C4-2B (cell line): ENCODE measurements around the gene SELENOW.

Experiments used
- CTCF ChIP-seq: fragments of 450-650 bp; conservative IDR thresholded peaks from 2 replicates; pipeline ENCODE4 v1.5.1; 2017; ENCODE audit warnings: mild to moderate bottlenecking
- ZFX ChIP-seq: fragments of 450-650 bp; IDR thresholded peaks from 2 replicates; pipeline ENCODE4 v1.6.1; 2017

DNA sequence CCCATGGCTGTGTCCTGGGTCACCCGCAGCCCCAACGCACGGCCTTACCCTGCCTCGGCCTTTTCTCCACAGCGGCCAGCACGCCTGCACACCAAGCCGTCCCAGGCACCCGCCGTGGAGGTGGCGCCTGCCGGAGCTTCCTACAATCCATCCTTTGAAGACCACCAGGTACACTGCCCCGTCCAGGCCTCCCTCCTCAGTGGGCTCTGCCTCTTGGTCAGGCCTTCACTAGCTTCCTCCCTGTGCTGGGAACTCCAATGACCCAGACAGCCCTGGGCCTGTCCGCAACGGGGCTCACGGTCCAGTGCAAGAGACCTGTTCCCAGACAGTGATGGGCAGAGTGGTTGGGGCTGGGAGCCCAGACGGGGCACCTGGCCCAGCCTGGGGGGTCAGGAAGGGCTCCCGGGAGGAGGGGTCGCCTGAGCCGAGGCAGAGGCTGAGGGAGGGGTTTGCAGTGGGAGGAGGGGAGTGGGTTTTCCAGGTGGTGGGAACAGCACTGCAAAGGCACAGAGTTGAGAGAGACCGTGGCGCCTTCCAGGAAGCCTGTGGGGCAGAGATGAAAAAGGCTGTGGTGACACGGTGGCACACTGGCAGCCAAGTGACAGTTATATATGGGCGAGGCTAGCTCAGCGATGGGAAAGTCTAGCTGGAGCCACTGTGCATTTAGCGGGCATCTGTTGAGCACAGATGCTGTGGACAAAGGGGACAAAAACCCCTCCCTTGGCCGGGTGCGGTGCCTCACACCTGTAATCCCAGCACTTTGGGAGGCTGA is 25.9 kb upstream of the SELENOW start:
- TF ChIP-seq CTCF = no peak
- TF ChIP-seq ZFX = no peak
